T-helper 2 cell treated with Interferon-gamma antibody and Interleukin-4, amounts not matched to agents 100 ng/mL and 5 ng/mL, for 36 hours (primary cell): ENCODE measurements around the gene RBM26. TPM values are rescaled to one million over a fixed set of nuclear protein-coding genes. Genes with fewer than 3 reads are reported as not detected.

Experiments
- intact Hi-C: fragments of 100-400 bp; cut with micrococcal nuclease; formaldehyde crosslinking; loops from one replicate; pipeline ENCODE4 v1.15.1; 2023
- total RNA-seq: library from RNA; stranded (reverse); gene quantifications from 2 replicates; pipeline ENCODE4 v1.2.3, GENCODE V29; 2022

Gene RBM26
- total RNA-seq, 1 donor from 2014 or later, result 75.0 TPM

DNA sequence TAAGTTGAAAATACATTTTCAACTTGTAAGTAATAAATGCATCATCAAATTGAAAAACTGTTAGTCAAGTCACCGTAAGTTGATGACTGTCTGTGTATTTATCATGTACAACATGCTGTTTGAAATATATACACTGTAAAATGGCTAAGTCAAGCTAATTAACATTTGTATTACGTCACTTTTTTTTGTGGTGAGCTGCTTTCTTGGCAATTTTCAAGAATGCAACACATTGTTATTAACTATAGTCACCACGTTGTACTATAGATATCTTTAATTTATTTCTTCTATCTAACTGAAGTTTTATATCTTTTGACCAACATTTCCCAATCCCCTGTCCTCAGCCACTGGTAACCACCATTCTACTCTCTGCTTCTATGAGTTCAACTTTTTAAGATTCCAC lies 57.0 kb downstream of the RBM26 start:
- intact Hi-C loops, result loop anchor here (5.0 kb wide), 1 partner anchor 33 kb away; no protein-coding TSS in a partner anchor

DNA sequence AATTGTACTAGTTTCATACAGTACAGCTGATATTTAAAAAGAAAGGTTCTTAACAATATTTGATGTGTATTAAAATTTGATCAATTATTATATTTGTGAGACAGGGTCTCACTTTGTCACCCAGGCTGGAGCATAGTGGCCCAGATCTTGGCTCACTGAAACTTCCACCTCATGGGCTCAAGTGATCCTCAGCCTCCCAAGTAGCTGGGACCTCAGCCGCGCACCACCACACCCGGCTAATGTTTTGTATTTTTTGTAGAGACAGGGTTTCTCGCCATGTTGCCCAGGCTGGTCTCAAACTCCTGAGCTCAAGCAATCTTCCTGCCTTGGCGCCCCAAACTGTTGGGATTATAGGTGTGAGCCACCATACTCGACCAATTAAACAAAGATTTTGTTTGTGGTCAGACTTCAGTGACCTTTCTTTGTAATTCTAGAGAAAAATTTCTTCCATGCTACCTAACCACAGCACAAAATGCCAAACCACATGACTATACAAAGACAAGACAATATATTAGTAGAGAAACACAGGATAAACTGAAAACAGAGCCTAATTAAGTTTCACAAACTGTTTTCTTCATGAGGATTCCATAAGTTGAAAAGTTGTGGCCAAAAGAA lies 59.6 kb downstream of the RBM26 start:
- intact Hi-C loops, result loop anchor here (5.0 kb wide), 1 partner anchor 36 kb away; no protein-coding TSS in a partner anchor

GRCh38 chr13:79341202-79341601 lies 64.9 kb downstream of the RBM26 start:
- intact Hi-C loops, result no loop called here

DNA sequence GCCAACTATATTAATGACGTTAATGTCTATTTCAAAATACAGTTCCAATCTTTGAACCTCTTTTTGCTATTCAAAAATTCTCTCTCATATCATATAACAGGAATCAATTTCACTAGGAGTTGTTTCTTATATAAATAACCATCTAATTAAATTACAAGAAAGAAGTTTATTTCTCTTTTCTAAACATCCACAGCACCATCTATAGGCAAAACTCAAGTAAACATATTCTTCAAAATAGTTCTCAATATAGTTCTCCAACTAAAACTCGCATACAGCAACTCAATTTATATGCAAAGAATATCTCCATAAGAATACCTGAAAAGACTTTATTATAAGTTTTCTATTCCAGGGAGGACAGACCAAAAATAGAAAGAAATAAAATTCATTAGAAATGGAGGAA lies 65.6 kb downstream of the RBM26 start:
- intact Hi-C loops, result no loop called here

GRCh38 chr13:79338343-79338742 lies 67.7 kb downstream of the RBM26 start:
- intact Hi-C loops, result no loop called here

DNA sequence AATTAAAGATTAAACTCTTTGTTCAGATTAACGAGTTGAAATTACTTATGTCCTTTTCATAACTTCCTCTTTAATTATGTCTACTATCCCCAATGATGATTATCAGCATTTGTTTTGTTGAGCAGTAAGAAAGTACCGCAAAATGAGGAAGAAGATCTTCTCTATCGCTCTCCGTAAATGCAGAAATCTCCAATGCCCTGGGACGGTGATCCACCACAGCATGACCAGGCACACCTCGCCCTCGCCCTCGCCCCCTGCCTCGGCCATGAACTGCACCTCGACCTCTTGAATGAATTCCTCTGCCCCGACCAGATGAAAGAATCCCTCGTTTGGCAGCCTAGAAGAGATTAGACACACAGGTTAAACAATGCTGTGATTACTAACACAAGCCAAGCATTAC lies 69.1 kb downstream of the RBM26 start:
- intact Hi-C loops, result no loop called here

DNA sequence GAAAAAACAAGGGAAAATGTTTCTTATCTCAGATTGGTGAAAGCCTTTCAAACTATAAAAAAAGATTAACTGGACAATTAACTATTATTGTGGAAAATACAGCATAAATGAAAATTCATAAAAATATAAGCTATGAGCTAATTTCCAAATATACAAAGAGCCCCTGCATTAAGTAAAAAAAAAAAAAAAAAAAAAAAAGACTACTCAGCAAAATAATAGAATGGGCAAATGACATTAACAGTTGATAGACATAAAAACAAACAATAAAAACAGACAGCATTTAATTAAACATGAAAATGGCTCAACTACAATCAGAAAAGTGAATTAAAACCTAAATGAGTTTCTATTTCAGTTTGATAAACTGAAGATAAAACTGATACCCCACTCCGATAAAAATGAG lies 77.5 kb downstream of the RBM26 start:
- intact Hi-C loops, result no loop called here

DNA sequence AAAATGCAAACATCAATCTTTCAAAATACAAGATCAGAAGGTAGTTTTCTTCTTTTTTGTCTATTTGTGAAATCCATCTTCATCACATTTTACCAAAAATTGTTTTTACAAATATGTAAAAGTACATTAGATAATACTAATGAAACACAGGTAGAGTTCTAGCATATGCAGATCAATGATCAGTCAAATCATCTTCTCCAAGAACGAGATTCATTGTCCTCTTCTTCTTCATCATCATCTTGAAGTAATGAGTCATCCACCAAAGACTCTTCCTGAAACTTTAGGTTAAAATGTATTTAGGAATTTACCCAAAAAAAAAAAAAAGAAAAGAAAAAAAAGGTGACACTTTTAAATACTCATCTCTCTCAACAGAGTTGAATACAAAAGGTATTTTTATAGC lies 85.6 kb downstream of the RBM26 start:
- intact Hi-C loops, result no loop called here

GRCh38 chr13:79318664-79319063 lies 87.4 kb downstream of the RBM26 start:
- intact Hi-C loops, result no loop called here

DNA sequence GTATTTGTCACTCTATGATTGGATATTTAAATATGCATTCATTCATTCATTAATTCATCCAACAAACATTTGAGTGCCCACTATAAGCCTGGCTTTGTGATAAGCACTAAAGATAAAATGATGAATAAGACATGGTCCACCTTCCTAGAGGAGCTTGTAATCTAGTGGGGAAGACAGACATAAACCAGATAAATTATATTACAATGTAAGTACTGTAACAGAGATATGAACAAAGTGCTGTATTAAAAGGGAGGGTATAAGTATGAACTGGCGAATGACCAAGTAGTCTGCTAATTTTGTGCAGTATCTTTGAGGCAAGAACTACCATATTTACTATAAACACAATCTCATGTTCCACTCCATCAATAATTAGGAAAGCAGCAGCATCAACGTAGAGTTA lies 88.2 kb downstream of the RBM26 start:
- intact Hi-C loops, result no loop called here

GRCh38 chr13:79314652-79315051 lies 91.4 kb downstream of the RBM26 start:
- intact Hi-C loops, result loop anchor here (5.0 kb wide), 1 partner anchor 58 kb away; no protein-coding TSS in a partner anchor

GRCh38 chr13:79312340-79312855 lies 93.7 kb downstream of the RBM26 start:
- intact Hi-C loops, result loop anchor here (5.0 kb wide), 1 partner anchor 60 kb away; no protein-coding TSS in a partner anchor

GRCh38 chr13:79311386-79311785 lies 94.7 kb downstream of the RBM26 start:
- intact Hi-C loops, result loop anchor here (5.0 kb wide), 1 partner anchor 61 kb away; no protein-coding TSS in a partner anchor

DNA sequence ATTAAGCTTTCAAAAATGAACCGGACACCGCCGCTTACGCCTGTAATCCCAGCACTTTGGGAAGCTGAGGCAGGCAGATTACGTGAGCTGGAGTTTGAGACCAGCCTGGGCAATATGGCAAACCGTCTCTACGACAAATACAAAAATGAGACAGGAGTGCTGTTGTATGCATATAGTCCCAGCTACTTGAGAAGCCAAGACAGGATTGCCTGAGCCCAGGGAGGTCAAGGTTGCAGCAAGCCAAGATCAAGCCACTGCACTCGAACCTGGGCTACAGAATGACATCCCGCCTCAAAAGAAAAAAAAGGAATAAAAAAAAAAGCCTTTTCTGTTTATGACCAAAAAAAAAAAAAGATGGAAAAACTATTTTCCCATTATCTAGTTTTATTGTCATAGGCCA lies 96.4 kb downstream of the RBM26 start:
- intact Hi-C loops, result loop anchor here (5.0 kb wide), 1 partner anchor 63 kb away; no protein-coding TSS in a partner anchor

- intact Hi-C loops, result no loop called here
Measured at GRCh38 chr13:79307866-79308298, 98.2 kb downstream of the RBM26 start.

- intact Hi-C loops, result no loop called here
Measured at GRCh38 chr13:79307433-79307861, 98.6 kb downstream of the RBM26 start.

DNA sequence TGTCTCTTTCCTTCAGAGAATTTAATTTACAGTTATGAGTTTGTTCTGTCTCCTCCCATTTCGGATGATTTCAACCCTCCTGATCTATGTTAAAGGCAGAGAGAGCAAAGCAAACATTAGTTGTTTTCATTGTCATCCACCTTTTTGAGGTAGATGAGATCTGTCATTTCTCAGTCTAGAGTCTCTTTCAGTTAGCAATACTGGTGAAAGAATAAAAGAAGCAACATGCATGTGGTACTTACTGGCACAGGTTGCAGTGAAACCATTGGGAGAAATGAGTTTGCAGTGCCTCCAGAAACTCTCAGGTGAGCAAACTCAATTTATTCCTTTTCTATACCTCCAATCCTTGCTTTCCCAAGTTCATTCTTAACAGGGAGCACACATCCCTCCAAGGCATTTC lies 99.4 kb downstream of the RBM26 start:
- intact Hi-C loops, result no loop called here

GRCh38 chr13:79297128-79297527 lies 108.9 kb downstream of the RBM26 start:
- intact Hi-C loops, result no loop called here

- intact Hi-C loops, result no loop called here
Measured at GRCh38 chr13:79295906-79296706, 109.9 kb downstream of the RBM26 start.

- intact Hi-C loops, result no loop called here
Measured at GRCh38 chr13:79290595-79291244, 115.3 kb downstream of the RBM26 start.

- intact Hi-C loops, result no loop called here
Measured at GRCh38 chr13:79289571-79289970, 116.5 kb downstream of the RBM26 start.
